ENCODE measurements around the gene IMMP1L.
"Not testable (repeated sequence)": the region's sequence is repeated elsewhere in the genome, so short reads cannot be mapped to it uniquely, and the experiment has no call there.

IMMP1L gene, protein sequence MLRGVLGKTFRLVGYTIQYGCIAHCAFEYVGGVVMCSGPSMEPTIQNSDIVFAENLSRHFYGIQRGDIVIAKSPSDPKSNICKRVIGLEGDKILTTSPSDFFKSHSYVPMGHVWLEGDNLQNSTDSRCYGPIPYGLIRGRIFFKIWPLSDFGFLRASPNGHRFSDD

DNA sequence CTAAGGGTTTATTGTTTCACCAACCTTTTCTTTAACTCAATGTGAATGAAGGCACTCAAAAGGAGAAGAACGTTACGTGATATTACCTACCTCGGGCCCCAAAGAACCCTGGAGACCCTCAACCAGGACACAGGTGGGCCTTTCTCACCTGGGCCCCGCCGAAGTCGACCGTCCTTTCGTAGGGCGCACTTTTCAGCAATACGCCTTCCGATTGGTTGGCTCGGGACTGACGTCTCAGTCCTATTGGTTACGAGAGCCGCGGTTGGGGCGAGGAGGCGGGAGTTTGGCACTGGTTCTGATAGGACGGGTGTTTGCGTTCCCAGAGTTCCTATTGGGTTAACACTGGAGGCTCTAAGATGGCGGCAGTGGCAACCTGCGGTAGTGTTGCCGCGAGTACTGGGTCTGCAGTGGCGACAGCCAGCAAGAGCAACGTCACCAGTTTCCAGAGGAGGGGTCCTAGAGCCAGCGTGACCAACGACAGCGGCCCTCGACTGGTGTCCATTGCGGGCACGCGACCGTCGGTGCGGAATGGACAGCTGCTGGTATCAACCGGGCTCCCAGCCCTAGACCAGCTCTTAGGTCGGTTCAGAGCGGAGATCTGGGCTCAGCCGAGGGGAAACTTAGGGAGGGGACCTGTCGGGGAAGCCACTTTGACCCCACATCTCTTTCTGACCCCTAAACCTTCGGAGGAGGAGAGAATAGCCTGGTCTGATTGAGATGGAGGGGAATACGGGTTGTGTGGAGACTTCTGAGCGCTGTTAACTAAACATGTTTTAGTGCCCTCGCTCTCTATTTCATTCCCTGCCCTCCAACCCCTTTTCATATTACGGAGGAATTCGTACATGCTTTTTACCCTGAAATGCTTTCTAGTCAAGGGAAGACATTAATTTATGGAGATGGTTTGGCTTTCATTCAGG is at the start of gene IMMP1L, which contains the start of gene ELP4:
IMMP1L (minus strand) TSS at position 194 of the 917 bp plus-strand sequence. CDS start 46,346 bp downstream, outside the sequence.
ELP4 (plus strand) TSS at position 339 of the 917 bp plus-strand sequence; CDS start at position 357, 18 bp downstream.
- peak; percentile 87 to 91 (median 89) for DNase-seq (ENCODE audit: low read depth in 3 of 3, low spot score in 1 of 3)

- DNase-seq (ENCODE audit: low read depth in 3 of 3, low spot score in 1 of 3): no peak
Measured at GRCh38 chr11:31558001-31558400, 48.6 kb upstream of the IMMP1L start.

DNA sequence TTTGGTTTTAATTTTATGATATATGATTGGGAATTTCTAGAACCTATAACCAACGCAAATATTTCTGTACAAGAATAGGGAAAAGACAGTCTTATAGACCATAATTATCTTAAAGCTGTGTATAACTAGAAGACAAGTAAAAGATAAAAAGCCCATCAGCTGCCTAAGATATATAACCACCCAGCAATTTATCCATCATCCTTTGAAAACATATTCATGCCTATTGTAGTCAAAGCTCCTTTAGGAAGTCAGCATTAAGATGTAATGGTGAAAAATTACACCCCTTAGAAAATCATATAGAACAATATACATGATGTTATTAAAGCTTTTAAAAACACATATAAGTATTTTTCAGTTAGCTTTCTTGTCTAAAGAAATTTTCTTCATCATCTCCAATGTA is 46.5 kb upstream of the IMMP1L start:
- no peak for DNase-seq (ENCODE audit: low read depth in 3 of 3, low spot score in 1 of 3)

DNA sequence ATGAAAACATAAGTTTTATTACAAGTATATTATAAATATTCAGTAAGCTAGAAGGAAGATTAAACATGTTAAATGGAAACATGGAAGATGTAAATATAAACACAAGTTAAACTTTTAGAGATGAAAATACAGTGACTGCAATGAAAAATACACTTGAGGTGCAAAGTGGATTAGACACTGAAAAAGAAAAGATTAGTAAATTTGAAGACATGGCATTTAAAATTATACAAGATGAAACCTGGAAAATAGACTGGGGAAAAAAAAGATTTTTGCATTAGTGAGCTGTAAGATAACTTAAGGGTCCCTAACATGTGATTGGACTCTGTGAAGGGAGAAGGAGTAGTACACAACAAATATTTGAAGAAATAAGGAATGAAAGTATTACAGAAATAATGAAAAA is 33.4 kb upstream of the IMMP1L start:
- DNase-seq (ENCODE audit: low read depth in 3 of 3, low spot score in 1 of 3): no peak

GRCh38 chr11:31535479-31535878 is 26.1 kb upstream of the IMMP1L start:
- DNase-seq (ENCODE audit: low read depth in 3 of 3, low spot score in 1 of 3): no peak

DNA sequence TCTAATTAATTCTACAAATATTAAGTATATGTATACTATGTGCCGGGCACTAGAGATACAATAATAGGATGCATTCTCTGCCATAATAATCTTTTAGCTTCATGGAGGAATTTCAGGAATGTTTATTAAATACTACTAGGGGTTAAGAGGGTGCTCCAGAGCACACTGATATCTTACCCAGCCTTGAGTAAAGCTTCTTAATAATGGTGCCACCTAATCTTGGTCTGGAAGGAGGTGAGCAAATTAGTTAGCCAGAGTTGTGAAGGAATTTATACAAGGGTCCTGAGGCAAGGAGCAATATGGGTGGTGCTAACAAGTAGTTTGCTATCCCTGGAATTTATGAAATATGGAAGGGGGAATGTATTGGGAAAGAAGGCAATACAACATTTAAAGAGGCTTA is 21.9 kb upstream of the IMMP1L start:
- no peak for DNase-seq (ENCODE audit: low read depth in 3 of 3, low spot score in 1 of 3)

DNA sequence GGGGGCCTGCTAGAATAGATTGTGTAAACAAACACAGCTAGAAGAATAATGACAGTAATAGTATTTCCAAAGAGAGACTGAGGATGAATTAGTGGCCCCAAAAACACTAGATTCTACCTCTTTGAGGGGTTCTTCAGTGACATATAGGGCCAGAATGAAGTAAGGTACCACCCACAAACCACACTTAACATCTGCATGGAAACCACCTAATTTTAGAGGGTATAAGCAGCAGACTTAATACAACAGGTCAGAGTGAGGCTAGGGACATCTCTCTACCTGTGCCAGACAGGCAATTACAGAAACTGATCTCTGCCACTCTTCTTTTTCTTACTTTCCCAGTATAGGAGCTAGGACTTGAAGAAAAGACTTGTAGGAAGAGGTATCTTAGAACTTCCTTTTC is 20.3 kb upstream of the IMMP1L start:
- no peak for DNase-seq (ENCODE audit: low read depth in 3 of 3, low spot score in 1 of 3)

DNA sequence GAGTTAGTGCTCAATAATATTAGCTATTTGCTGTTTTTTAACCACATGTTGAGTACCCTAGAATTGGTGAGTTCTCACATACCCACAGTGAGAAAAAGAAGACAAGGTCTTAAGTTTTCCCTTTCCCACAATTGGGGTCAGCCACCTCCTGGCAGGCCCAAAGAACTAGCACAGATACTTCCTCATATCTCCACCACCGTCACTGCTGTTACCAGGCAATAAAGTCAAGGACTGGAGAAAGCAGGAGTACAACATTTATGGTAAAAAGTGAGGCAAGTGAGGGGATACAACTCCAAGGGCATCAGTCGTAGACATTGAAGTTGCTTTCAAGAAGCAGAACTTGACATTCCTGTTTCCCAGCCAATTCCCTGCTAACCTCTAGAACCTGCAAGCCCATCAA is 19.8 kb upstream of the IMMP1L start:
- no peak for DNase-seq (ENCODE audit: low read depth in 3 of 3, low spot score in 1 of 3)

DNA sequence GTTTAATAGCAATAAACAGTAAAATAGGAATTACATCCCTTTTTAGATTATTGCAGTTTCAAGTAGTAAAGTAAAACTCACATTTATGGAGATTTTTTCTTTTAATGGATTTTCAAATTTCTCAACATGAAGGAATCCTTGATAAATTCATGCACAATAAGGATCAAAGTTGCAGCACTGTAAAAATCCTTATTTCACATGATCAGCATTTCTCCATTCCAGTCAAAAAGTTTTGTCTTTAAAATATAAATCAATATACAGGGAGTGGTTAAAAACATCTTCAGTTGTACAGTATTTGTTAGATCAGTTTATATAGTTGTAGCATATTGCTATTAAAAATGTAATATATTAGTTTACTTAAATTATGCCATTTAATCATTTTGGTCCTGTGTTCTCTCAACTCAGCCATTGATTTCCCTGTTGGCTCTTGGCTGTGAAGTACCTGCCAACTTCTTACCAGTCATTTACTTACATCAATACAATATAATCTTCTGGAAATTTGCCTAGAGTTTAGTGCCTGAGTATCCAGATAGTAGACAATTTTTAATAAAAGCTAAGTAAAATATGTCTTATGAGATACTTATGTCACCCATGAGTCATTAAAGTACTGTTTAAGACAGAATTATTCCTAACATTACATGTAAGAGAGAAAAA is 12.2 kb upstream of the IMMP1L start:
- DNase-seq (ENCODE audit: low read depth in 3 of 3, low spot score in 1 of 3): no peak

GRCh38 chr11:31512117-31512516 is 2.7 kb upstream of the IMMP1L start:
- no peak for DNase-seq (ENCODE audit: low read depth in 3 of 3, low spot score in 1 of 3)

DNA sequence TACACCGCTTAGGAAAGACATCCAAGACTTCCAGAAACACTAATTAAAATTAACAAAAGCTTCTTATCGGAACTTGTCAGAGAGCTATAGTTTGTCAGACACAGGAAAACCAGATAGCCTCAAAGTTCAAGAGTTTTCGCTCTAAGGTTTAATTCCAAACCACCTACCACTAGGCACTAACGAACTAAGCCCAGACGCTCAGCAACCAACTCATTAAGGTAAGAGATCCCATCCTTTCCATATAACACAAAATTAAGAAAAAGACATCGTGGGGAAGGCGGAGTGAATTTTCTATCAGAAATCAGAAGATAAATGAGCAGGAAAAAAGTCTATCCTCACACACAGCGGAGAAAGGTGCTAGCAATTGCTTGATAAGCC is 382 bp downstream of the IMMP1L start:
- no peak for DNase-seq (ENCODE audit: low read depth in 3 of 3, low spot score in 1 of 3)

GRCh38 chr11:31500560-31500959 is 8.9 kb downstream of the IMMP1L start:
- DNase-seq (ENCODE audit: low read depth in 3 of 3, low spot score in 1 of 3): no peak

- no peak for DNase-seq (ENCODE audit: low read depth in 3 of 3, low spot score in 1 of 3)
Measured at GRCh38 chr11:31499576-31500178, 9.7 kb downstream of the IMMP1L start.

GRCh38 chr11:31493762-31494161 is 15.7 kb downstream of the IMMP1L start:
- not testable (repeated sequence) for DNase-seq (ENCODE audit: low read depth in 3 of 3, low spot score in 1 of 3)

DNA sequence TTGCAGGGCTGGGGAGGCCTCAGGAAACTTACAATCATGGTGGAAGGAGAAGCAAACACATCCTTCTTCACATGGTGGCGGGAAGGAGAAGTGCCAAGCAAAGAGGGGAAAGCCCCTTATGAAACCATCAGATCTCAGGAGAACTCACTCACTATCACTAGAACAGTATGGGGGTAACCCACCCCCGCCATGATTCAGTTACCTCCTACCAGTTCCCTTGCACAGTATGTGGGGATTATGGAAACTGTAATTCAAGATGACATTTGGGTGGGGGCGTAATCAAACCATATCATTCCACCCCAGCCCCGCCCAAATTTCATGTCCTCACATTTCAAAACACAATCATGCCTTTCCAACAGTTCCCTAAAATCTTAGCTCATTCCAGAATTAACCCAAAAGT is 16.2 kb downstream of the IMMP1L start:
- DNase-seq (ENCODE audit: low read depth in 3 of 3, low spot score in 1 of 3): no peak

GRCh38 chr11:31492320-31492913 is 17.0 kb downstream of the IMMP1L start:
- DNase-seq (ENCODE audit: low read depth in 3 of 3, low spot score in 1 of 3): no peak

GRCh38 chr11:31487848-31488247 is 21.6 kb downstream of the IMMP1L start:
- DNase-seq (ENCODE audit: low read depth in 3 of 3, low spot score in 1 of 3): no peak

DNA sequence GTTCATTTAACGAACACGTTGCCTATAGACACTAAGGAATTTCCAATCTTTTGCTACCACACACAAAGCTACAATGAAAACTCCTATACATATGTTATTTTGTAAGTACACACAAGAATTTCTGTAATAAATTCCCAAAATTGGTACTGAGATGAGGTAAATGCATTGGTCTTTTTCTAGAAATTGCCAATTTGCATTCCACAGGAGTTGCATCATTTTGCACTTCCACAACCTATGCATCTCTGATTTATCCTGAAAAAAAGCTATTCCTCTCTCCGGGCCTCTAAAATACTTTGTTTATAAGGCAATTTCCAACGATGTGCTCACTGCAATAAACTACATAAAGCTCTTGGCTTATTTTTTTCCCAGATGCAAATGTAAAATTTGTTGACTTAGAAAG is 24.9 kb downstream of the IMMP1L start:
- DNase-seq (ENCODE audit: low read depth in 3 of 3, low spot score in 1 of 3): no peak

- no peak for DNase-seq (ENCODE audit: low read depth in 3 of 3, low spot score in 1 of 3)
Measured at GRCh38 chr11:31480930-31481329, 28.5 kb downstream of the IMMP1L start.

- DNase-seq (ENCODE audit: low read depth in 3 of 3, low spot score in 1 of 3): no peak
Measured at GRCh38 chr11:31479066-31479465, 30.4 kb downstream of the IMMP1L start.

DNA sequence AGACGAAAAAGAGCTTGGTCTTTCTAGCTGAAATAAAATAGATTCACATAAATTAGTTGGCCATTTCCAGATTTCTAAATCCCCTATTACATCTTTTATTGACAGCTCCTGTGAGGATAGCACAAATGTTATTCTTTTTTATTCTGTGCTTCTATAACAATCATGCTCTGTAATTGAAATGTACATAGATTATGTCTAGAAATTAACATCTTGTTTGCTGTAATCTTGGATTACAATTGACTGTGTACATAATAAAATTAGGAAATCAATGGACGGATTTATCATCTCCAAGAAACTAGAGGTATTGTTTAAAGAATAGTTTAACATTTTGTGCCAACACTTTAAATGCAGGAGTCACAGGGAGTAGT is 31.2 kb downstream of the IMMP1L start:
- DNase-seq (ENCODE audit: low read depth in 3 of 3, low spot score in 1 of 3): no peak
